ENCODE measurements around the gene CHD1L. TPM values are rescaled to one million over a fixed set of nuclear protein-coding genes. Genes with fewer than 3 reads are reported as not detected.
"Not testable (repeated sequence)": the region's sequence is repeated elsewhere in the genome, so short reads cannot be mapped to it uniquely, and the experiment has no call there.

CHD1L gene
- total and polyA plus RNA-seq, 7 experiments from 2014 or later = 19.3 to 53.9 (median 30.4) TPM

DNA sequence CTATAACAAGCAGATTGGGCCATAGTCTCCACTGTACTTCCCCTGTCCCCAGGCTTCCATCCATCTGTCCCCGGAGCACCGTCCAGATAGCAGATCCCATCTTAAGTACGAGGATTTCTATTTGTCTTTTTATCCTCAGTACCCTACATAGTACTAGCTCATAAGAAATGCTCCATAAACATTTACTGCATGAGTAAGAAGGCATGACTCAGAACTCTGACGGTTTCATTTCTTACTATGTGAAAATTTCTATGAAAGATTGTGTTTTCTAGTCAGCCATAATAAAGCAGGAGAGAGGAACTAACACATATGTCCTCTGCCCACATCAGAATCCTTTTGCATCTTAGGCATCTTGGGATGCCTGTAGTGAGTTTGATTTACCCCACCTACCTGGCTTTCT is 49.5 kb downstream of the CHD1L start:
- DNase-seq (no peak), ATAC-seq (no peak)
- no peak overlapping the region for H3K27ac ChIP-seq (ENCODE audit: low read depth, low read length)
- Mint-ChIP-seq H3K4me3 (no peak overlapping the region), H3K27me3 (no peaks in the 10 kb centered on the region), H3K36me3 (peaks cover 59 to 98% (median 94%) of the 10 kb centered on the region in 5 donors), H3K9me3 (peaks cover 0 to 21% (median 6%) of the 10 kb centered on the region in 11 donors), H3K4me1 (peaks cover 0 to 4% (median 0%) of the 10 kb centered on the region in 7 donors), H3K27ac (no peak overlapping the region)
- ChIA-PET POLR2A (no interaction called here), CTCF (no interaction called here)
- intact Hi-C loops (cut with micrococcal nuclease) = no loop called here
- H3K4me1 ChIP-seq (ENCODE audit: control insufficient read depth in 2 of 2, insufficient read depth in 2 of 2, low read length in 2 of 2) = no peaks in the 10 kb centered on the region
- H3K4me3 ChIP-seq (ENCODE audit: low read length) = no peak overlapping the region
- H3K9me3 ChIP-seq (ENCODE audit: control insufficient read depth in 2 of 3, low read length in 3 of 3) = no peaks in the 10 kb centered on the region
- peaks cover 0 to 97% (median 8%) of the 10 kb centered on the region in 3 experiments for H3K36me3 ChIP-seq (ENCODE audit: control insufficient read depth in 2 of 3, insufficient read depth in 3 of 3, low read length in 3 of 3)
- no peaks in the 10 kb centered on the region for H3K27me3 ChIP-seq (ENCODE audit: control insufficient read depth in 2 of 2, insufficient read depth in 2 of 2, low read length in 2 of 2)

DNA sequence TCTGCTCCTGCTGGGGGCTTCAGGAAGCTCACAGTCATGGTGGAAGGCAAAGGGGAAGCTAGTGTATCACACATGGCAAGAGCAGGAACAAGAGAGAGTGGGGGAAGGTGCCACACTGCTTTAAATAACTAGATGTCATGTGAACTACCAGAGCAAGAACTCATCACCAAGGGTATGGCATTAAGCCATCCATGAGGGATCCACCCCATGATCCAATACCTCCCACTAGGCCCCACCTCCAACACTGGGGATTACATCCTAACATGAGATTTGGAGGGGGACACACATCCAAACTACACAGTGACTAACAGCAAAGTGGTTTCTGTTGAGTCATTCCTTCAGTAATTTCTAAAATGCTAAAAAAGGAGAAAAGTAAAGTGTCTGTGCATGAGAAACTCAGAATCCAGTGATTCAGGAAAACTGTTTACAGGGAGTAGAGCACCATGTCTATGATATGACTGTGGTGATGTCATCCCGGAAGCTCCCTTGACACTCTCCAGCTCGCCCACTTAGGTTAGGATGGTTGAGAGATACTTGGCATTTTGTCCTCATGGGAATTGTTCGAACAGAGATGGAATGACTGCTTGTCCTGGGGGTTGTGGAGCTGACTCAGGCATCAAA is 50.3 kb downstream of the CHD1L start:
- CTCF ChIA-PET = no interaction called here

DNA sequence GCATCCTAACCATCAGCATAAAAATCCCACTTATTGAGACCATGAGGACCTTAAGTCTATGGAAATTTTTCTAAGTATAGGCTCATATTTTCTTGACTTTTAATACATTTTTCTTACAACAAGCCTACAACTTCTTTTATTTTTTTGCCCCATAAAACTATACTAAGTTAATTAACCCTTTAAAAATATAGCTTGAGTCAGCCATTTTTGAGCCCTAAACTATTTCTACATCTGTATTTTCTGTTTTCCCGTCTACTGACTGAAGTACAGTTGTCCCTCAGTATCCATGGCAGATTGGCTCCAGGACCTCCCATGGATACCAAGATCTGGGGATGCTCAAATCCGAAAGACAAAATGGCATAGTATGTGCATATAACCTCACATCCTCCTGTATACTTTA is 55.0 kb downstream of the CHD1L start:
- POLR2A ChIA-PET = no interaction called here
- CTCF ChIA-PET = no interaction called here
- no peak for ATAC-seq
- no peak overlapping the region for H3K4me3 ChIP-seq (ENCODE audit: low read length)
- Mint-ChIP-seq H3K4me3 (no peak overlapping the region), H3K36me3 (peaks cover 36 to 70% (median 65%) of the 10 kb centered on the region in 5 donors), H3K27ac (no peak overlapping the region), H3K9me3 (peaks cover 3 to 57% (median 39%) of the 10 kb centered on the region in 11 donors), H3K4me1 (no peaks in the 10 kb centered on the region), H3K27me3 (no peaks in the 10 kb centered on the region)
- H3K27me3 ChIP-seq (ENCODE audit: control insufficient read depth in 2 of 2, insufficient read depth in 2 of 2, low read length in 2 of 2) = no peaks in the 10 kb centered on the region
- H3K4me1 ChIP-seq (ENCODE audit: control insufficient read depth in 2 of 2, insufficient read depth in 2 of 2, low read length in 2 of 2) = no peaks in the 10 kb centered on the region
- intact Hi-C loops (cut with micrococcal nuclease) = no loop called here
- DNase-seq = no peak
- H3K36me3 ChIP-seq (ENCODE audit: control insufficient read depth in 2 of 3, insufficient read depth in 3 of 3, low read length in 3 of 3) = peaks cover 0 to 47% (median 6%) of the 10 kb centered on the region in 3 experiments
- H3K9me3 ChIP-seq (ENCODE audit: control insufficient read depth in 2 of 3, low read length in 3 of 3) = peaks cover 0 to 7% (median 5%) of the 10 kb centered on the region in 3 experiments
- H3K27ac ChIP-seq (ENCODE audit: low read depth, low read length) = no peak overlapping the region

More for the DNA sequence above, 50.3 kb downstream of the CHD1L start:
- intact Hi-C loops (cut with micrococcal nuclease) = no loop called here
- POLR2A ChIA-PET = no interaction called here
- H3K27ac Mint-ChIP-seq = no peak overlapping the region
- Histone ChIP-seq H3K4me1 (ENCODE audit: control insufficient read depth in 2 of 2, insufficient read depth in 2 of 2, low read length in 2 of 2) (no peaks in the 10 kb centered on the region), H3K27ac (ENCODE audit: low read depth, low read length) (no peak overlapping the region), H3K9me3 (ENCODE audit: control insufficient read depth in 2 of 3, low read length in 3 of 3) (no peaks in the 10 kb centered on the region), H3K4me3 (ENCODE audit: low read length) (no peak overlapping the region), H3K36me3 (ENCODE audit: control insufficient read depth in 2 of 3, insufficient read depth in 3 of 3, low read length in 3 of 3) (peaks cover 0 to 93% (median 6%) of the 10 kb centered on the region in 3 experiments), H3K27me3 (ENCODE audit: control insufficient read depth in 2 of 2, insufficient read depth in 2 of 2, low read length in 2 of 2) (no peaks in the 10 kb centered on the region)
- ATAC-seq (no peak), DNase-seq (no peak)
- H3K4me3 Mint-ChIP-seq = no peak overlapping the region
- peaks cover 53 to 98% (median 94%) of the 10 kb centered on the region in 5 donors for H3K36me3 Mint-ChIP-seq
- no peaks in the 10 kb centered on the region for H3K27me3 Mint-ChIP-seq
- H3K9me3 Mint-ChIP-seq = peaks cover 0 to 28% (median 9%) of the 10 kb centered on the region in 11 donors
- peaks cover 0 to 4% (median 0%) of the 10 kb centered on the region in 7 donors for H3K4me1 Mint-ChIP-seq

DNA sequence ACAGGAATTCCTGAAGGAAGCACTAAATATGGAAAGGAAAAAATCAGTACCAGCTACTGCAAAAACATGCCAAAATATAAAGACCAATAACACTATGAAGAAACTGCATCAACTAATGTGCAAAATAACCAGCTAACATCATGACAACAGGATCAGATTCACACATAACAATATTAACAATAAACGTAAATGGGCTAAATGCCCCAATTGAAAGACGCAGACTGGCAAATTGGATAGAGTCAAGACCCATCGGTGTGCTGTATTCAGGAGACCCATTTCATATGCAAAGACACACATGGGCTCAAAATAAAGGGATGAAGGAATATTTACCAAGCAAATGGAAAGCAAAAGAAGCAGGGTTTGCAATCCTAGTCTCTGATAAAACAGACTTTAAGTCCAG is 63.3 kb downstream of the CHD1L start:
- Mint-ChIP-seq H3K9me3 (peaks cover 15 to 94% (median 64%) of the 10 kb centered on the region in 11 donors), H3K36me3 (peaks cover 3 to 25% (median 9%) of the 10 kb centered on the region in 5 donors)
- CTCF ChIA-PET; H3K4me1 Mint-ChIP-seq; DNase-seq; H3K36me3 ChIP-seq (ENCODE audit: control insufficient read depth in 2 of 3, insufficient read depth in 3 of 3, low read length in 3 of 3); H3K27me3 Mint-ChIP-seq; H3K27ac ChIP-seq (ENCODE audit: low read depth, low read length); H3K4me3 Mint-ChIP-seq; H3K27me3 ChIP-seq (ENCODE audit: control insufficient read depth in 2 of 2, insufficient read depth in 2 of 2, low read length in 2 of 2); H3K27ac Mint-ChIP-seq; ATAC-seq; H3K4me1 ChIP-seq (ENCODE audit: control insufficient read depth in 2 of 2, insufficient read depth in 2 of 2, low read length in 2 of 2); H3K4me3 ChIP-seq (ENCODE audit: low read length); intact Hi-C loops (cut with micrococcal nuclease): not testable (repeated sequence)
- POLR2A ChIA-PET = interaction anchor here (0.7 kb wide), 1 partner anchor 38 kb away, joined by 3 read pairs; no protein-coding TSS in a partner anchor
- peaks cover 0 to 27% (median 11%) of the 10 kb centered on the region in 3 experiments for H3K9me3 ChIP-seq (ENCODE audit: control insufficient read depth in 2 of 3, low read length in 3 of 3)

DNA sequence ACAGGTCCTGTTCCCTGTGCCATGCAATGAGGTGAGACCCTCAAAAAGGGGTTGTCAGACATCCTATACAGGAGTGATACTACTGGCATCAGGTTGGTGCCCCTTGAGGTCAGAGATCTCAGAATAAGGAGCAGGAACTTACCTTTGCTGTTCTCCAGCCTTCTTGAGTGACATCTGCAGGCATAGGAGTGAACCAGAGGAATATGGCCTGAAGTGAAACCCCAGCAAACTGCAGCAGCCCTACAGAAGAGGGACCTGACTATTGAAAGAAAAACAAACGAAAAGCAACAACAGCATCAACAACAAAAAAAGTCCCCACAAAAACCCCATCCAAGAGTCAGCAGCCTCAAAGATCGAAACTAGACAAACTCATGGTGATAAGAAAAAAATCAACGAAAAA is 74.5 kb downstream of the CHD1L start:
- ChIA-PET POLR2A (no interaction called here), CTCF (no interaction called here)
- Mint-ChIP-seq H3K4me1 (no peaks in the 10 kb centered on the region), H3K4me3 (no peak overlapping the region), H3K9me3 (peaks cover 0 to 5% (median 1%) of the 10 kb centered on the region in 11 donors), H3K36me3 (no peaks in the 10 kb centered on the region), H3K27me3 (peaks cover 0 to 11% (median 8%) of the 10 kb centered on the region in 5 donors), H3K27ac (no peak overlapping the region)
- no peak overlapping the region for H3K4me3 ChIP-seq (ENCODE audit: low read length)
- no peak overlapping the region for H3K27ac ChIP-seq (ENCODE audit: low read depth, low read length)
- no peaks in the 10 kb centered on the region for H3K27me3 ChIP-seq (ENCODE audit: control insufficient read depth in 2 of 2, insufficient read depth in 2 of 2, low read length in 2 of 2)
- ATAC-seq (no peak), DNase-seq (no peak)
- no peaks in the 10 kb centered on the region for H3K9me3 ChIP-seq (ENCODE audit: control insufficient read depth in 2 of 3, low read length in 3 of 3)
- H3K36me3 ChIP-seq (ENCODE audit: control insufficient read depth in 2 of 3, insufficient read depth in 3 of 3, low read length in 3 of 3) = no peaks in the 10 kb centered on the region
- H3K4me1 ChIP-seq (ENCODE audit: control insufficient read depth in 2 of 2, insufficient read depth in 2 of 2, low read length in 2 of 2) = no peaks in the 10 kb centered on the region
- intact Hi-C loops (cut with micrococcal nuclease) = no loop called here

DNA sequence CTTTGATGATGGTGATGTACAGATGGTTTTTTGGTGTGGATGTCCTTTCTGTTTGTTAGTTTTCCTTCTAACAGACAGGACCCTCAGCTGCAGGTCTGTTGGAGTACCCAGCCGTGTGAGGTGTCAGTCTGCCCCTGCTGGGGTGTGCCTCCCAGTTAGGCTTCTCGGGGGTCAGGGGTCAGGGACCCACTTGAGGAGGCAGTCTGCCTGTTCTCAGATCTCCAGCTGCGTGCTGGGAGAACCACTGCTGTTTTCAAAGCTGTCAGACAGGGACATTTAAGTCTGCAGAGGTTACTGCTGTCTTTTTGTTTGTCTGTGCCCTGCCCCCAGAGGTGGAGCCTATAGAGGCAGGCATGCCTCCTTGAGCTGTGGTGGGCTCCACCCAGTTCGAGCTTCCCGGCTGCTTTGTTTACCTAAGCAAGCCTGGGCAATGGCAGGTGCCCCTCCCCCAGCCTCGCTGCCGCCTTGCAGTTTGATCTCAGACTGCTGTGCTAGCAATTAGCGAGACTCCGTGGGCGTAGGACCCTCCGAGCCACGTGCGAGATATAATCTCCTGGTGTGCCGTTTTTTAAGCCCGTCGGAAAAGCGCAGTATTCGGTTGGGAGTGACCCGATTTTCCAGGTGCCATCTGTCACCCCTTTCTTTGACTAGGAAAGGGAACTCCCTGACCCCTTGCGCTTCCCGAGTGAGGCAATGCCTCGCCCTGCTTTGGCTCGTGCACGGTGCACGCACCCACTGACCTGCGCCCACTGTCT is 84.6 kb downstream of the CHD1L start:
- H3K36me3 Mint-ChIP-seq; H3K4me3 Mint-ChIP-seq; H3K4me1 ChIP-seq (ENCODE audit: control insufficient read depth in 2 of 2, insufficient read depth in 2 of 2, low read length in 2 of 2); DNase-seq; H3K27me3 ChIP-seq (ENCODE audit: control insufficient read depth in 2 of 2, insufficient read depth in 2 of 2, low read length in 2 of 2); H3K4me3 ChIP-seq (ENCODE audit: low read length); H3K27ac Mint-ChIP-seq; ATAC-seq; H3K36me3 ChIP-seq (ENCODE audit: control insufficient read depth in 2 of 3, insufficient read depth in 3 of 3, low read length in 3 of 3); H3K4me1 Mint-ChIP-seq; intact Hi-C loops (cut with micrococcal nuclease); CTCF ChIA-PET; H3K9me3 ChIP-seq (ENCODE audit: control insufficient read depth in 2 of 3, low read length in 3 of 3); H3K27ac ChIP-seq (ENCODE audit: low read depth, low read length); H3K9me3 Mint-ChIP-seq; POLR2A ChIA-PET: not testable (repeated sequence)
- peaks cover 4 to 40% (median 29%) of the 10 kb centered on the region in 5 donors for H3K27me3 Mint-ChIP-seq
